CD14-positive monocyte (primary cell): ENCODE data around the gene ARRB2. TPM values are rescaled to one million over a fixed set of nuclear protein-coding genes. Genes with fewer than 3 reads are reported as not detected.
A peak's percentile ranks its signal among the peaks of the same experiment; 100 is the strongest.

Source experiments
- DNase-seq, 3 donors: peaks; one replicate each; pipeline ENCODE4 v3.0.0-alpha.2; 2011 to 2022
- H2AFZ ChIP-seq: 2 replicates; pipeline ENCODE4 v1.6.0; 2012; ENCODE audit warnings: mild to moderate bottlenecking, low read depth, low read length, inconsistent platforms; ENCODE audit not compliant: insufficient read depth, poor library complexity, severe bottlenecking
- H3K27ac ChIP-seq, 2 donors: 1 replicate in 1 of 2; 2 replicates in 1 of 2; pipeline ENCODE4 v1.5.1; 2012 to 2013; ENCODE audit warnings: low read length in 2 of 2, control low read depth in 1 of 2, inconsistent platforms in 1 of 2, low read depth in 1 of 2, mild to moderate bottlenecking in 1 of 2
- H3K27me3 ChIP-seq, 2 donors: one replicate each; pipeline versions ENCODE4 v1.6.0 to v1.6.1; 2011 to 2013; ENCODE audit warnings: low read length in 2 of 2; ENCODE audit not compliant: control insufficient read depth in 2 of 2, insufficient read depth in 2 of 2
- H3K36me3 ChIP-seq, 2 donors: replicated peaks in 1 of 2; 1 replicate in 1 of 2; 2 replicates in 1 of 2; pipeline versions ENCODE4 v1.5.1 to v1.6.1; 2012 to 2013; ENCODE audit warnings: low read length in 2 of 2, control low read depth in 1 of 2, inconsistent platforms in 1 of 2, mild to moderate bottlenecking in 1 of 2; ENCODE audit not compliant: insufficient read depth in 2 of 2, control insufficient read depth in 1 of 2
- H3K4me1 ChIP-seq, 2 donors: 1 replicate in 1 of 2; 2 replicates in 1 of 2; pipeline versions ENCODE4 v1.5.1 to v1.6.1; 2012 to 2013; ENCODE audit warnings: low read length in 2 of 2, control low read depth in 1 of 2, inconsistent platforms in 1 of 2, mild to moderate bottlenecking in 1 of 2, moderate library complexity in 1 of 2; ENCODE audit not compliant: insufficient read depth in 2 of 2, control insufficient read depth in 1 of 2
- H3K4me2 ChIP-seq: replicated peaks from 2 replicates; pipeline ENCODE3; 2012; ENCODE audit warnings: low read length, moderate library complexity, mild to moderate bottlenecking; ENCODE audit not compliant: poor library complexity, severe bottlenecking; ENCODE audit errors: extremely low read depth
- H3K4me3 ChIP-seq, 3 experiments: fragments of 200-600 bp in 1 of 3; sonication (generic) in 1 of 3; replicated peaks in 1 of 3; 1 replicate in 2 of 3; 2 replicates in 1 of 3; pipeline ENCODE4 v1.5.1; 2011 to 2013; ENCODE audit warnings: low read length in 3 of 3, mild to moderate bottlenecking in 3 of 3, control low read depth in 2 of 3, low read depth in 2 of 3, inconsistent platforms in 1 of 3, moderate library complexity in 1 of 3
- H3K79me2 ChIP-seq: 2 replicates; pipeline ENCODE4 v1.6.0; 2012; ENCODE audit warnings: mild to moderate bottlenecking, control low read depth, inconsistent platforms, low read length, moderate library complexity; ENCODE audit not compliant: insufficient read depth
- H3K9ac ChIP-seq: 2 replicates; pipeline ENCODE4 v1.6.0; 2017; ENCODE audit warnings: low read length, mild to moderate bottlenecking; ENCODE audit not compliant: insufficient read depth, poor library complexity, severe bottlenecking
- H3K9me3 ChIP-seq, 2 donors: replicated peaks in 1 of 2; 1 replicate in 1 of 2; 2 replicates in 1 of 2; pipeline versions ENCODE4 v1.5.1 to v1.6.1; 2012 to 2013; ENCODE audit warnings: low read length in 2 of 2, control low read depth in 1 of 2; ENCODE audit not compliant: control insufficient read depth in 1 of 2, insufficient read depth in 1 of 2
- H4K20me1 ChIP-seq: 2 replicates; pipeline ENCODE4 v1.6.0; 2012; ENCODE audit warnings: mild to moderate bottlenecking, low read length, control low read depth, moderate library complexity; ENCODE audit not compliant: insufficient read depth
- H3K27ac Mint-ChIP-seq, 7 donors: one replicate each; pipeline ENCODE4 v1.8.0; 2020; ENCODE audit warnings: mild to moderate bottlenecking in 7 of 7, mixed read lengths in 7 of 7, moderate library complexity in 6 of 7, inconsistent platforms in 2 of 7
- H3K27me3 Mint-ChIP-seq, 3 donors: one replicate each; pipeline ENCODE4 v1.8.0; 2021 to 2022; ENCODE audit warnings: low read depth in 3 of 3, mild to moderate bottlenecking in 3 of 3, mixed read lengths in 3 of 3, moderate library complexity in 3 of 3, inconsistent platforms in 1 of 3
- H3K36me3 Mint-ChIP-seq, 2 donors: one replicate each; pipeline ENCODE4 v1.8.0; 2020; ENCODE audit warnings: mixed read lengths in 2 of 2, inconsistent platforms in 1 of 2, mild to moderate bottlenecking in 1 of 2
- H3K4me1 Mint-ChIP-seq: one replicate; pipeline ENCODE4 v1.8.0; 2020; ENCODE audit warnings: mild to moderate bottlenecking, mixed read lengths
- H3K4me3 Mint-ChIP-seq, 2 donors: one replicate each; pipeline ENCODE4 v1.8.0; 2020; ENCODE audit warnings: mild to moderate bottlenecking in 2 of 2, mixed read lengths in 2 of 2, moderate library complexity in 1 of 2
- H3K9me3 Mint-ChIP-seq, 7 donors: one replicate each; pipeline ENCODE4 v1.8.0; 2020 to 2022; ENCODE audit warnings: mixed read lengths in 7 of 7, mild to moderate bottlenecking in 6 of 7, moderate library complexity in 6 of 7, inconsistent platforms in 2 of 7
- CTCF ChIP-seq: fragments of 200-600 bp; IDR thresholded peaks from one replicate; pipeline ENCODE4 v1.8.0; 2022; ENCODE audit warnings: antibody characterized with exemption, mild to moderate bottlenecking
- WGBS: methylation state at CpG from one replicate; pipeline ENCODE4 v1.1.5; 2013; ENCODE audit warnings: missing lambda C conversion rate; ENCODE audit not compliant: insufficient coverage; 5-methylcytosine and 5-hydroxymethylcytosine counted together
- intact Hi-C, 2 donors: fragments of 100-400 bp; cut with micrococcal nuclease; formaldehyde crosslinking; loops; one replicate each; pipeline versions ENCODE4 v1.15.0 to v1.15.1; 2023
- polyA plus RNA-seq, 3 donors: library from polyadenylated mRNA; depleted of rRNA in 1 of 3; unstranded in 2 of 3; stranded (reverse) in 1 of 3; fragments of 300-500 nt in 2 of 3; fragments of >200 nt in 1 of 3; fragmentation: Illumina TruSeq in 2 of 3; gene quantifications; 1 replicate in 2 of 3; 2 replicates in 1 of 3; pipeline ENCODE4 v1.2.3, GENCODE V29; 2012 to 2021

ARRB2 gene
- polyA plus RNA-seq, 3 donors, result 134 to 760 (median 150) TPM

- Mint-ChIP-seq H3K4me1 (peaks cover 48% of the 10 kb centered on the region), H3K9me3 (no peaks in the 10 kb centered on the region), H3K27ac (peak overlapping the region in 5 of 7 donors; percentile 43 to 79 (median 62)), H3K36me3 (peaks cover 71 to 86% of the 10 kb centered on the region in 2 donors), H3K4me3 (no peak overlapping the region), H3K27me3 (peaks cover 0 to 2% (median 0%) of the 10 kb centered on the region in 3 donors)
- peaks cover 67 to 78% of the 10 kb centered on the region in 2 donors for H3K36me3 ChIP-seq
- no peaks in the 10 kb centered on the region for H3K9me3 ChIP-seq
- no peak overlapping the region for H3K4me3 ChIP-seq
- no peak overlapping the region for H3K9ac ChIP-seq
- TF ChIP-seq CTCF, result no peak
- H3K4me2 ChIP-seq, result no peak overlapping the region
- no peak overlapping the region for H2AFZ ChIP-seq
- no peaks in the 10 kb centered on the region for H3K27me3 ChIP-seq
- peaks cover 64% of the 10 kb centered on the region for H3K79me2 ChIP-seq
- WGBS, result 36% methylated on average over 4 of the region's 17 CpGs
- peaks cover 38 to 60% of the 10 kb centered on the region in 2 donors for H3K4me1 ChIP-seq
- peak overlapping the region; percentile 8 to 22 for H3K27ac ChIP-seq
- DNase-seq, result no peak
- peaks cover 93% of the 10 kb centered on the region for H4K20me1 ChIP-seq
- intact Hi-C loops, result no loop called here
Measured at GRCh38 chr17:4717791-4718190, 7.4 kb downstream of the ARRB2 start.

- Histone ChIP-seq H3K4me1 (peaks cover 33 to 57% of the 10 kb centered on the region in 2 donors), H3K36me3 (peaks cover 67 to 77% of the 10 kb centered on the region in 2 donors), H3K4me2 (no peak overlapping the region), H3K27me3 (no peaks in the 10 kb centered on the region), H3K4me3 (no peak overlapping the region), H3K27ac (peak overlapping the region in 1 of 2 donors; percentile 8), H3K79me2 (peaks cover 59% of the 10 kb centered on the region), H2AFZ (no peak overlapping the region), H3K9ac (no peak overlapping the region), H3K9me3 (no peaks in the 10 kb centered on the region), H4K20me1 (peaks cover 88% of the 10 kb centered on the region)
- Mint-ChIP-seq H3K9me3 (no peaks in the 10 kb centered on the region), H3K4me1 (peaks cover 46% of the 10 kb centered on the region), H3K36me3 (peaks cover 72 to 84% of the 10 kb centered on the region in 2 donors), H3K4me3 (no peak overlapping the region), H3K27me3 (peaks cover 0 to 2% (median 0%) of the 10 kb centered on the region in 3 donors), H3K27ac (peak overlapping the region in 4 of 7 donors; percentile 54 to 68 (median 62))
- no peak for TF ChIP-seq CTCF
- WGBS, result 98% methylated on average over 6 of the region's 13 CpGs
- DNase-seq, result peak in 1 of 3 donors; percentile 2
- intact Hi-C loops, result no loop called here
Measured at GRCh38 chr17:4718276-4718675, 7.8 kb downstream of the ARRB2 start.
